SW480 (cell line): Measurements from ENCODE around the gene DISP1.
A peak's percentile ranks its signal among the peaks of the same experiment; 100 is the strongest.
"Not testable (repeated sequence)": the region's sequence is repeated elsewhere in the genome, so short reads cannot be mapped to it uniquely, and the experiment has no call there.

ENCODE experiments used
- DNase-seq: peaks from one replicate; pipeline ENCODE4 v3.0.0-alpha.2; 2016; ENCODE audit warnings: low spot score

The DISP1 gene

DNA sequence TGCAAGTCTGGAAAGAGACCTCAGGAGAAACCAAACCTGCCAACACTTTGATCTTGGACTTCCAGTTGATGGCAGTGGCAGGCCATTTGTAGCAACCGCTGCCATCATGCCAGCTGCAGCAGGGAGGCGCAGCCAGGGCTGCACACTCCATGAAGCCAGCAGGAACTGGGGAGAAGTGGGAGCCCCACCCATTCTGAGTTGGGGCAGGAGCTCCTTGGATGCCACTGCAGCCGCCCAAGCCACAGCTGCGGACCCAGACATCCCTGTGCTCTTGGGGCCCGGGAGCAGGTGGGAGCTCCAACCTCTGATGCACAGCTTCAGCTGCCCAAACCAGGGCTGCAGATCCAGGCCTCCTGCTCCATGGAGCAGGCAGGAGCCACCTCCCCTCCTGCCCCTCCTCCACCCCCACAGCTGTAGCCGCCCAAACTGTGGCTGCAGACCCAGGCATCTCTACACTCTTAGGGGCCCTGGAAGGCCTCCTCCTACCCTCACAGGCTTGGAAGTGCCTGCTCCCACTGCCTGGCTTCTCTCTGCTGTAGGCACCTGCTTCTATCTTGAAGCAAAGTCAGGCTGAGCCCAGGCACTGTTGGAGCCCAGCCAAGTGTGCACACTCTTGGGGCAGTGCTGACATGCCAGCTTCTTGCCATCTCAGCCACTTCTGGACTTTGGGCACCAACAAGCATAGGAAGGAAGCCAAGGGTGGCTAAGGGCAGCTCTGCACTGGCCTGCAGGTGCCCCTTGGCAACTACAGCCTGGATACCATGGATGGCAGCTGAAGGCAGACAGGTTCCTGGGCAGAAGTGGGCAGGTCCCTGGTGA, 20.0 kb upstream of the DISP1 start:
- DNase-seq, result no peak

DNA sequence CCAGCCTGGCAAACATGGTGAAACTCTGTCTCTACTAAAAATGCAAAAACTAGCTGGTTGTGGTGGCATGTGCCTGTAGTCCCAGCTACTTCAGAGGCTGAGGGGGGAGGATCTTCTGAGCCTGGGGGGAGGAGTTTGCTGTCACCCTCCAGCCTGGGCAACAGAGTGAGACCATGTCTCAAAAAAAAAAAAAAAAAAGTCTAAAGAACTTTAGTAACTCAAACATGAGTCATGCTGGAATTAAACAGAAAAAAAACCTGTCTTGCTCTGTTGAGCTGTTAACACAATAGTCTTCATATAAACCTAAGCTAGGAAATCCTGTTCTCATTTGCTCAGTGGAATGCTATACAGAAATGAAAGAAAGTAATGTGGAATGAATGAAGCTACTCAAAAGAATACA, 16.7 kb upstream of the DISP1 start:
- no peak for DNase-seq

DNA sequence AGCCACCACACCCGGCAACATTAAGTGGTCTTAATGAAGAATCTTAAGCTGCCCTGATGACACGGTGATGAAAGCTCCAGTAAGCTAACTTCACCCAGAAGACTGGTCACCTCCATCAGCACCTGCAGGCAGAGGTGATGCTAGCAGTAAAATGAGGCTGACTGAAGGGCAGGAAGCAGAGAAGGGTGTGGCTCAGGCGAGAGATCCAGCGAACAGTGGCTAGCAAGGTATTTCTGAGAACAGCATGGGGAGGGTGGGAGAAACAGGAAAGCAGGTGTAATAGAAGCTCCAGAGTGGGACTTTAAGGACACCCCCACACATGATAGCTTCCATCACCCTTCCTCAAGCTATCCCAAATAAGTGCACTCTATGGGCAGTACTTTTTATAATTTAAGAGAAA, 15.9 kb upstream of the DISP1 start:
- DNase-seq, result peak; percentile 14

- DNase-seq, result no peak
These were observed 13.8 kb upstream of the DISP1 start for GRCh38 chr1:222801067-222801466.

GRCh38 chr1:222811671-222812070, 3.2 kb upstream of the DISP1 start:
- DNase-seq, result no peak

GRCh38 chr1:222813866-222814535, 838 bp upstream of the DISP1 start:
- DNase-seq, result no peak

DNA sequence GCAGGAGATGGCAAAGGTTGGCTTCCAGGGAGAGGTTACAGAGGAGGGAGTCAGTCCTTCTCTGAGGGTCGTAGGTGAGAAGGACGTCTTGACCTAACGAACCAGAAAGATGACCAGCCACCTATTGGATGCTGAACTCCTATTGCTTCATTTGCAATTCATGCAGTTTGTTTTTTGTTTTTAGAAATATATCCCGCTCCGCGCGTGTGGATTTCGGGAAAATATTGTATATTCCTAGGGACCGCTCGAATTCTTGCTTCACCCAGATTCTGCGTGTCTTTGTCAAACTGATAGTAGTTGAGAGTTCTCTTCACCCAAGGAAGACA, 564 bp downstream of the DISP1 start:
- no peak for DNase-seq

DNA sequence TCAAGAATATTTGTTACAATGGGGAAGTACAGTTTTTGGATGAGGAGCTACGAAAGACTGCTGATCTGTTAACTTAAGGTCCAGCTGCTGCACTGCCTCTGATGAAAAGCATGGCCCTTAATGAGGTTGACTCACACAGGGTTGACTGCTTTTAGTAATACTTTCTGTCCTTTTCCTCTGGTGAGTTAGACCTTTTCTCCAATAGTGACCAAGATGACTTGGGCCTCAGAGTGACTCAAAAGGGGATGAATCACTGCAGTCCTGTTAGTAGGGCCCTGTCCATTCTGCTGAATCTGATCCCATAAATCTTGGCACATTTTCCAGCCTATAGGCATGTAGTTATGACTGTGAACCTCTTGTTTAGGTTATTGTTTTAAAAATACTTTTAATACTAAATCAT, 2.7 kb downstream of the DISP1 start:
- DNase-seq, result peak; percentile 42

- no peak for DNase-seq
These were observed 3.3 kb downstream of the DISP1 start for GRCh38 chr1:222818171-222818570.

DNA sequence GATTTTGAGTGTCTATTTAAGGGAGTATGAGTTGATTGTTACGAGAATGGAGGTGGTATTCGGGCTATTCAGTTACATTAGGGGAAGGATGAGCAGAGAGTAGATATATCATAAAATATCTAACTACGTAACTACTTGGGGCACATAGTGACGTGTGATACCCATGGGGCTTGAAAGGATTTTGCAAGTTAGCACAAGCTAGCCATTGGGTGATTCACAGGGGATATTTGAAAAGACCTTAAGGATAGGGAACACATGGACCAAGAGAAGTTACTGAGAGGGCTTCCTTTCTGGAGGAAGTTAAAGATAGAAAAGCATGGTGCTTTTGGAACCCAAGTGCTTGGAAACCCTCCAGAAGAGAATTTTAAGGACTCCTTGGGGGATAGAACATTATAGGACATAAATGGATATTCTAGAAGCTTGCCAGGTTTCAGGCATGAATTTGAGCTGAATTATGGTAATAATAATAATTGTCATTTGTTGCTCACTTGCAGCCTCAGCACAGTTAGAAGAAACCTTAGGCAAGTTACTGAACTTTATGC, 5.4 kb downstream of the DISP1 start:
- DNase-seq, result no peak

DNA sequence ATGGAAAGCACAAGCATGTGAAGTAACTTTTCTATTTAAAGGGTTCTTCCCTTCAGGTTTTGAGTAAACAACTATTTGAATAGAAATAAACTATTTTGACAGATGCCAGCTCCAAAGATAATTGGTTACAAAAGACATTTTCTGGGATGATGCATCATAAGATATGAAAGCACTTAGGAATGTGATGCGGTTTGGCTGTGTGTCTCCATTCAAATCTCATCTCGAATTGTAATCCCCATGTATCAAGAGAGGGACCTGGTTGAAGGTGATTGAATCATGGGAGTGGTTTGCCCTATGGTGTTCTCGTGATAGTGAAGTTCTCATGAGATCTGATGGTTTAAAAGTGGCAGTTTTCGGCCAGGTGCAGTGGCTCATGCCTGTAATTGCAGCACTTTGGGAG, 6.4 kb downstream of the DISP1 start:
- DNase-seq, result no peak

- DNase-seq, result no peak
These were observed 8.9 kb downstream of the DISP1 start for GRCh38 chr1:222823695-222824094.

DNA sequence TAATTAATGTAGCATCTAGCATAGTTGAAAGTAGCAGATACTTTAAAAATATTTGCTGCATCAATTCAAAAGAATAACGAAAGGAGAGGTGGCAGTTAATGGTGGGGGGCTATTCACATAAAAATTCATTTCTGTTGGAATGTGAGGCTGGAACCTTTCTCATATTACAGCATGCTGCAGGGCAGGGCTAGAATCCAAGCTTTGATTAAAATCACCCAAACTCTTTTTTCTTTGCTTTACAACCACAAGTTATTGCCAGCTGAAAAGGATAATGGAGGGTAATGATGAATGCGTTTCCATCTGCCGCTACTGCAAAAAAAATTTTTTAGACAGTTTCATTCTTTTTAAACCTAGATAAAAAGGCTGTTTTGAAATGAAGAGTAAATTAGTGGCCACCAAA, 9.8 kb downstream of the DISP1 start:
- no peak for DNase-seq

DNA sequence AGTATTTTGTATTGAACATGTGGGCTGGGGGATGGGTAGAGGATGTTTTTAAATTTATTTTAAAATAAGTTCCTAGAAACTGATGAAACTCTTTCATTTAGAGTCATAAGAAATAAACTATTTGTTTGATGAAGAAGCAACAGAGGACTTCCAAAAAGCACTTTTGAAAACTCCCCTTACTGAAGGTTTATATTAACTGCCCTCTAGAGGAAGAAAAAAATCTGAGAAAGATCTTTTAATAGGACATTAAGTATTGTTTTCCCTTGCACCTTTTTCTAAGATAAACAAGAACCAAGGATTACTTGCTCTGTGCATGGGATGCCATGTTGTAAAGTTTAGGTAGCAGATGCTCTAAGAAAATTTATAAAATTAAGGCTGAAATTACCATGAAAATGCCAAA, 14.1 kb downstream of the DISP1 start:
- no peak for DNase-seq

- no peak for DNase-seq
These were observed 15.0 kb downstream of the DISP1 start for GRCh38 chr1:222829868-222830267.

- DNase-seq, result no peak
These were observed 18.6 kb downstream of the DISP1 start for GRCh38 chr1:222833356-222833876.

DNA sequence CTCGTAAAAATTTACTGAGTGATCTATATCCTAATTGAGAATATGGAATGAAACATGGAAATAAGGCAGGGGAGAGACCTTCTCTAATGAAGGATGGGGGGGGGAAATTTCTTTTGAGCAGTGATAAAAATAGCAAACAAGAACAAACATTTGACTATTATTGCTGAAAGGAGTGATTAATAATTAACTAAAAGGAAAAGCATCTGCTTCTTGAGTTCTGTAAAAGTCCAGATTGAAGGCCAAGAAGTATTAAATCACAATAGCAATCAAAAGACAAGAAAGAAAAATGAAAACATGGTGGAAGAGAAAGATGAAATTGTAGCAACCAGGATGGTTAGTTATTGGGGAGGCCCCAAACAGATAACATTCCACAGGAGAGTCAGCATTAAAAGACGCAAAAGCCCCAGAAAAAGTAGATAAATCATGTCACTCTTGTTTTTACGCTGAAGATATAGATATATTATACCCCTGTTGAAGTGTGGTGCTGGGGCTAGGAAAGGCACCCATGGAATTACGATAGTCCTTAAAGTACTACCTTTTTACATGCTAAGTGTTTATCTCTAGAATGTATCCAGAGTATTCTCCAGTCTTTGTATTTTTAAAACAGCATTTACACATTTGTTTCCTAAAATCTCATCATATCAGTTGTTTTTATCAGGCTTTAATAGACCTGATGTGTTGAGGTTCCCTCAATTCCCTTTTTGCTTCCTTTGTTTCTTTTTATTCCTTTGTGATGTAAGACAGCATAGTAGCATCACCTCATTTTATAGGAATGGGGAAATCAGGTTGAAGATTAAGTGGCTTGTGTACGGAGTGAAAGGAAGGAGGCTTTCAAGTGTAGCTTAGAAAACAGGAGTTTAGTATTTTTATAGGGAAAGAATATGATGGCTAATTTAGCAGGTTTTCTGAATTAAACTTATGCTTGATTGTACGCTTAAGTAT, 28.9 kb downstream of the DISP1 start:
- DNase-seq, result no peak

DNA sequence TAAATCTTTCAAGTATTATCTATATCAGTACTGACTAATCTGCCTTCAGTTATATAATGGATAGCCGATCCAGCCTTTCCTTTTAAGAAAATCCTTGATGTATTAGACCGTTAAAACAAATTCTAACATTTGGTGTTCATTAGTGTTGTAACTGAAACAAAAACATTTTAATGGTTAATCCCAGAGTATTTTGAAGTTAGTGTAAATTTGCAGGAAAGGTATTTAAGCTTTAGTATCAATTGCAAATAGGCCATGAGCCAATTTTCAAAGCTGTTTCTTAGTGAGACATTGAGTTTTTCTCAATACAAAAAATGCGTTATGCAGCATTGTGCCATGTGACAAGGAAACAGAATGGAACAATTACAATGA, 29.6 kb downstream of the DISP1 start:
- DNase-seq, result no peak

DNA sequence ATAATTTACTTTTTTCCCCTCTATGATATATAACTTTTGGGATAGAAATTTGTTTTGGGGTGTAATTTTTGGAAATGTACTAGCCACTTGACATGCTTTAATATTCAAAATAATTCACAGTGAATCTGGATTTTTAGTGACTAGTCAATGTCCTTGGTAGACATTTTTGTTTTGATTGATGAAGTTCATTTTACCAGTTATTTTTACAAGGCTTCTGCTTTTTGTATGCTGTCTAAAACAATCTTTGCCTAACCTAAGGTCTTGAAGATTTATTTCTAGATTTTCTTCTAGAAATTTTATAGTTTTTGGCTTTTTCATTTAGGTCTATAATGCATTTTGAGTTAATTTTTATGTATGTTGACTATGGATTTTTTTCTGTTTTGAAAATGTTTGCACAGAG, 30.9 kb downstream of the DISP1 start:
- no peak for DNase-seq

DNA sequence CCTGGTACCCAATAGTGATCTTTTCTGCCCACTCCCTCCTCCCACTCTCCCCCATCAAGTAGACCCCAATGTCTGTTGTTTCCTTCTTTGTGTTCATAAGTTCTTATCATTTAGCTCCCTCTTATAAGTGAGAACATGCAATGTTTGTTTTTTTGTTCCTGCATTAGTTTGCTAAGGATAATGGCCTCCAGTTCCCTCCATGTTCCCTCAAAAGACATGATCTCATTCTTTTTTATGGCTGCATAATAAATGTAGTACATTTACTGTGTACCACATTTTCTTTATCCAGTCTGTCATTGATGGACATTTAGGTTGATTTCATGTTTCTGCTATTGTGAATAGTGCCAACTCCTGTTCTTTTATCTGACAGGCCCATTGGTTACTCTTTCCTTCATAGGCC, 35.7 kb downstream of the DISP1 start:
- not testable (repeated sequence) for DNase-seq

DNA sequence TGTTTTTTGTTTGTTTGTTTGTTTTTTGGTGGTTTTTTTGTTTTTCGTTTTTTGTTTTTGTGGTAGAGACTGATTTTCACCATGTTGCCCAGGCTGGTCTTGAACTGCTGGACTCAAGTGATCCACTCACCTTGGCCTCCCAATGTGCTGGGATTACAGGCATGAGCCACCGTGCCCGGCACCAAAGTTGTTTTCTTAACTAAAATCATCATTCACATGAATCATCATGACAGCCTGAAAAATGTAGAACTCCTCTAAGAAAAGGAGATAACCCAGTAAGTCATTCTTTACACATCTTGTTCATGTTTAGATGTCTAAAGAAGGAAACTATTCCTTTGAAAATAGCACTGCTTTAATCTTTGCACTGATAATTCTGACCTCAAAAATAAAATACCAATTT, 37.5 kb downstream of the DISP1 start:
- DNase-seq, result no peak

DNA sequence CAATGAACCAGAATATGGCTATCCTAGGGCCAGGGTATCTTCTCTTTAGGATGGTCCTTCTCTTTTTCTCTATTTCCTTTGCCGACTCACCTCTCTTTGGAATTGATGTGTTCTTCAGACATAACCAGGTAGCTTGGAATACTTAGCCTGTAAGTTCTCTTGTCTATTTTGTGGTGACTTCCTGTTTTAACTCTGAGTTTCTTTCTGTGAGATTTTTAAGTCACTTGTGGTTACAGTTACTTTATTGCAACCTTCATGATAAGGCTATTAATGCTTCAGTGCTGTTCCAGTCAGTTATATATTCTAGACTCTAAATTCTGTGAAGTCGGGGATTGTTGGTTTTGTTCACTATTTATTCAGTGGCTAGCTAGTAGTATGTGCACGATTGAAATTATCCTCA, 46.2 kb downstream of the DISP1 start:
- no peak for DNase-seq
